ENCODE results near the gene DGKZ. TPM values are rescaled to one million over a fixed set of nuclear protein-coding genes. Genes with fewer than 3 reads are reported as not detected.
"Not testable (repeated sequence)": the region's sequence is repeated elsewhere in the genome, so short reads cannot be mapped to it uniquely, and the experiment has no call there.

DGKZ gene
- total RNA-seq, 1 experiment from 2014 or later: 68.9 TPM

DNA sequence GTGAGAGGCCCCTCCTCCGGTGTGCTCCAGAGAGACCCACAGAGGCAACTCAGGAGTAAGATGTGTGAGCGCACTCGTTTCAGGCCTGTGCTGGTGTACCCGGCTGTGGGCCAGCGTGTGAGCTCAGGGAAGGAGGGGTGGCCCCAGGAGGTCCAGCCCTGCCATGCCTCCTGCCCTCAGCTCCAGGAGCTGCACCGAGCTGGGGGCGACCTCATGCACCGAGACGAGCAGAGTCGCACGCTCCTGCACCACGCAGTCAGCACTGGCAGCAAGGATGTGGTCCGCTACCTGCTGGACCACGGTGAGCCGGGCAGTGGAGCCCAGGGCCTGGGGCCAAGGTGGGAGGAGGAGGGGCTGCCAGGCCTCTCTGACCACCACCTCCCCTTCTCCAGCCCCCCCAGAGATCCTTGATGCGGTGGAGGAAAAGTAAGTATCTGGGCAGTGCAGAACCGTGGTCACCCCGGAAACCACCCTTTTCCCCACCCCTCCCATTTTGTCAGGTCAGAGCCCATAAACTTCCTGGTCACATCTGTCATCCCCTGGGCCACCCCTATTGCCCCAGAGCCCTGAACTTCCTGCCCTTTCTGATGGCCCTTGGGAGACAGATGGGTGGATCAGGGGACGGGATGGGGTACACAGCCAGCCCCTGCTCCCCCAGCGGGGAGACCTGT lies 31.7 kb downstream of the DGKZ start:
- Histone ChIP-seq H4K5ac (ENCODE audit: insufficient read length, low read depth, low read length) (no peak overlapping the region), H3K23ac (ENCODE audit: insufficient read length, low read depth, low read length) (no peak overlapping the region), H3K4me1 (ENCODE audit: insufficient read depth, low read length) (peaks cover 4% of the 10 kb centered on the region; the same call in 1 of the 2 replicates), H3K27me3 (ENCODE audit: insufficient read depth, low read length) (no peaks in the 10 kb centered on the region), H3K56ac (ENCODE audit: insufficient read length, low read depth, low read length) (no peak overlapping the region), H4K20me1 (ENCODE audit: control insufficient read depth, insufficient read depth, insufficient read length) (no peaks in the 10 kb centered on the region), H3K79me1 (ENCODE audit: insufficient read depth, low read depth, low read length, poor library complexity, severe bottlenecking) (no peaks in the 10 kb centered on the region), H3K4ac (ENCODE audit: low read depth, low read length) (no peak overlapping the region), H2BK20ac (ENCODE audit: low read depth, low read length, poor library complexity, severe bottlenecking) (no peak overlapping the region), H3K23me2 (ENCODE audit: insufficient read length, low read depth, low read length, poor library complexity, severe bottlenecking) (peaks cover 8% of the 10 kb centered on the region), H3K14ac (ENCODE audit: insufficient read depth, low read length) (no peak overlapping the region), H2AK5ac (ENCODE audit: insufficient read length, low read length) (no peak overlapping the region), H3K79me2 (ENCODE audit: insufficient read depth, low read length) (no peaks in the 10 kb centered on the region), H2AFZ (ENCODE audit: low read length) (no peak overlapping the region), H2BK5ac (ENCODE audit: insufficient read length, low read length) (no peak overlapping the region), H4K8ac (replicated peaks; ENCODE audit: insufficient read length, low read depth, low read length) (no peak overlapping the region), H3T11ph (ENCODE audit: low read length) (no peak overlapping the region), H3K9me3 (ENCODE audit: control insufficient read depth, low read depth, low read length) (no peaks in the 10 kb centered on the region), H3K9ac (ENCODE audit: extremely low read depth, insufficient read length, low read length) (no peak overlapping the region), H3K27ac (ENCODE audit: insufficient read length, low read depth, low read length) (no peak overlapping the region), H3K4me2 (ENCODE audit: insufficient read depth, insufficient read length, low read length) (peak overlapping the region; percentile 13), H2BK120ac (ENCODE audit: low read depth, low read length, poor library complexity, severe bottlenecking) (no peak overlapping the region), H4K91ac (ENCODE audit: insufficient read length, low read depth, low read length) (no peak overlapping the region), H3K18ac (ENCODE audit: insufficient read length, low read depth, low read length) (no peak overlapping the region), H2BK15ac (ENCODE audit: low read depth, low read length) (no peak overlapping the region), H2BK12ac (ENCODE audit: insufficient read length, low read depth, low read length) (no peak overlapping the region)
- peak overlapping the region; percentile 32 to 91 (median 79); a peak in 4 of 7 replicates for H3K27ac Mint-ChIP-seq
- H3K9me3 Mint-ChIP-seq: no peaks in the 10 kb centered on the region; a peak in 1 of 5 replicates
- no CpG with 5 or more reads among the region's 20 CpGs for WGBS (ENCODE audit: extremely low coverage, insufficient read length, low lambda C conversion rate)
- H3K27me3 Mint-ChIP-seq (ENCODE audit: low read depth): no peaks in the 10 kb centered on the region
- H3K4me3 Mint-ChIP-seq: peak overlapping the region; percentile 72 to 79; a peak in 3 of 5 replicates
- no peak for DNase-seq
- peaks cover 6 to 21% of the 10 kb centered on the region in 2 experiments for H3K4me1 Mint-ChIP-seq
- peaks cover 18 to 44% (median 42%) of the 10 kb centered on the region in 3 experiments for H3K36me3 Mint-ChIP-seq (ENCODE audit: insufficient read depth in 1 of 3, low read depth in 3 of 3)
- TF ChIP-seq, protein P1, sequence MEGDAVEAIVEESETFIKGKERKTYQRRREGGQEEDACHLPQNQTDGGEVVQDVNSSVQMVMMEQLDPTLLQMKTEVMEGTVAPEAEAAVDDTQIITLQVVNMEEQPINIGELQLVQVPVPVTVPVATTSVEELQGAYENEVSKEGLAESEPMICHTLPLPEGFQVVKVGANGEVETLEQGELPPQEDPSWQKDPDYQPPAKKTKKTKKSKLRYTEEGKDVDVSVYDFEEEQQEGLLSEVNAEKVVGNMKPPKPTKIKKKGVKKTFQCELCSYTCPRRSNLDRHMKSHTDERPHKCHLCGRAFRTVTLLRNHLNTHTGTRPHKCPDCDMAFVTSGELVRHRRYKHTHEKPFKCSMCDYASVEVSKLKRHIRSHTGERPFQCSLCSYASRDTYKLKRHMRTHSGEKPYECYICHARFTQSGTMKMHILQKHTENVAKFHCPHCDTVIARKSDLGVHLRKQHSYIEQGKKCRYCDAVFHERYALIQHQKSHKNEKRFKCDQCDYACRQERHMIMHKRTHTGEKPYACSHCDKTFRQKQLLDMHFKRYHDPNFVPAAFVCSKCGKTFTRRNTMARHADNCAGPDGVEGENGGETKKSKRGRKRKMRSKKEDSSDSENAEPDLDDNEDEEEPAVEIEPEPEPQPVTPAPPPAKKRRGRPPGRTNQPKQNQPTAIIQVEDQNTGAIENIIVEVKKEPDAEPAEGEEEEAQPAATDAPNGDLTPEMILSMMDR (conservative IDR thresholded peaks at IDR 0.05): no peak

DNA sequence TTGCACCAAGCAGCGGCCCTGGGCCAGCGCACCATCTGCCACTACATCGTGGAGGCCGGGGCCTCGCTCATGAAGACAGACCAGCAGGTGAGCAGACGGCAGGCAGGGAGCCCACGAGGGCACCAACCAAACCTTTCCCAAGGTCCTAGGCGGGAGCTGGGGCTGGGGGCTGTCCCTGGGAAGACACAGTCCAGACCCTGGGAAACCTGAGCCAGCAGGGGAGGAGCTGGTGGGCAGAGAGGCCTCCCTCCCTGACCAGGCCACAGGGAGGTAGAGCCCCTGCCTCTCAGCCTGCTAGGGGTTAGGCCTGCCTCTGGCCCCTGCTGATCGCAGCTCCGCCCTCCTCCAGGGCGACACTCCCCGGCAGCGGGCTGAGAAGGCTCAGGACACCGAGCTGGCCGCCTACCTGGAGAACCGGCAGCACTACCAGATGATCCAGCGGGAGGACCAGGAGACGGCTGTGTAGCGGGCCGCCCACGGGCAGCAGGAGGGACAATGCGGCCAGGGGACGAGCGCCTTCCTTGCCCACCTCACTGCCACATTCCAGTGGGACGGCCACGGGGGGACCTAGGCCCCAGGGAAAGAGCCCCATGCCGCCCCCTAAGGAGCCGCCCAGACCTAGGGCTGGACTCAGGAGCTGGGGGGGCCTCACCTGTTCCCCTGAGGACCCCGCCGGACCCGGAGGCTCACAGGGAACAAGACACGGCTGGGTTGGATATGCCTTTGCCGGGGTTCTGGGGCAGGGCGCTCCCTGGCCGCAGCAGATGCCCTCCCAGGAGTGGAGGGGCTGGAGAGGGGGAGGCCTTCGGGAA lies 32.4 kb downstream of the DGKZ start:
- not testable (repeated sequence) for H2BK120ac ChIP-seq (ENCODE audit: low read depth, low read length, poor library complexity, severe bottlenecking); H3T11ph ChIP-seq (ENCODE audit: low read length); H2BK20ac ChIP-seq (ENCODE audit: low read depth, low read length, poor library complexity, severe bottlenecking); H3K14ac ChIP-seq (ENCODE audit: insufficient read depth, low read length); H2BK5ac ChIP-seq (ENCODE audit: insufficient read length, low read length); H3K27me3 Mint-ChIP-seq (ENCODE audit: low read depth); H3K79me2 ChIP-seq (ENCODE audit: insufficient read depth, low read length); H4K91ac ChIP-seq (ENCODE audit: insufficient read length, low read depth, low read length); H3K9me3 ChIP-seq (ENCODE audit: control insufficient read depth, low read depth, low read length); H3K9me3 Mint-ChIP-seq; H2AFZ ChIP-seq (ENCODE audit: low read length); H2AK5ac ChIP-seq (ENCODE audit: insufficient read length, low read length); H3K79me1 ChIP-seq (ENCODE audit: insufficient read depth, low read depth, low read length, poor library complexity, severe bottlenecking); H4K5ac ChIP-seq (ENCODE audit: insufficient read length, low read depth, low read length); H2BK15ac ChIP-seq (ENCODE audit: low read depth, low read length); H3K56ac ChIP-seq (ENCODE audit: insufficient read length, low read depth, low read length); H3K9ac ChIP-seq (ENCODE audit: extremely low read depth, insufficient read length, low read length); H2BK12ac ChIP-seq (ENCODE audit: insufficient read length, low read depth, low read length); H4K8ac ChIP-seq (replicated peaks; ENCODE audit: insufficient read length, low read depth, low read length); H3K27me3 ChIP-seq (ENCODE audit: insufficient read depth, low read length); H4K20me1 ChIP-seq (ENCODE audit: control insufficient read depth, insufficient read depth, insufficient read length); H3K18ac ChIP-seq (ENCODE audit: insufficient read length, low read depth, low read length); H3K27ac ChIP-seq (ENCODE audit: insufficient read length, low read depth, low read length); H3K4me1 ChIP-seq (ENCODE audit: insufficient read depth, low read length); H3K23me2 ChIP-seq (ENCODE audit: insufficient read length, low read depth, low read length, poor library complexity, severe bottlenecking); H3K4ac ChIP-seq (ENCODE audit: low read depth, low read length); H3K23ac ChIP-seq (ENCODE audit: insufficient read length, low read depth, low read length)
- no CpG with 5 or more reads among the region's 36 CpGs for WGBS (ENCODE audit: extremely low coverage, insufficient read length, low lambda C conversion rate)
- Mint-ChIP-seq H3K27ac (peak overlapping the region; percentile 32 to 91 (median 79); a peak in 4 of 7 replicates), H3K36me3 (ENCODE audit: insufficient read depth in 1 of 3, low read depth in 3 of 3) (peaks cover 18 to 38% (median 37%) of the 10 kb centered on the region in 3 experiments), H3K4me1 (peaks cover 6 to 24% of the 10 kb centered on the region in 2 experiments), H3K4me3 (peak overlapping the region; percentile 72 to 79)
- peak overlapping the region; percentile 13 for H3K4me2 ChIP-seq (ENCODE audit: insufficient read depth, insufficient read length, low read length)
- DNase-seq: peak; percentile 93
